Measurements from ENCODE around the gene TSEN34. TPM values are rescaled to one million over a fixed set of nuclear protein-coding genes. Genes with fewer than 3 reads are reported as not detected.

The TSEN34 gene
- total RNA-seq, 1 donor from 2014 or later: 54.9 TPM

Other genes with a start within 250 kb of the TSEN34 start
- 0.32 TPM for gene CACNG8, start 228.4 kb upstream of the TSEN34 start, total RNA-seq
- gene CACNG6, start 199.7 kb upstream of the TSEN34 start, total RNA-seq: not detected
- not detected for gene VSTM1, start 127.4 kb upstream of the TSEN34 start, total RNA-seq
- gene TARM1, start 109.9 kb upstream of the TSEN34 start, total RNA-seq: not detected
- 13.6 TPM for gene OSCAR, start 90.5 kb upstream of the TSEN34 start, total RNA-seq
- gene NDUFA3, start 88.5 kb upstream of the TSEN34 start, total RNA-seq: 12.5 TPM
- 10.6 TPM for gene TFPT, start 75.7 kb upstream of the TSEN34 start, total RNA-seq
- 84.1 TPM for gene PRPF31, start 75.6 kb upstream of the TSEN34 start, total RNA-seq
- gene CNOT3, start 53.5 kb upstream of the TSEN34 start, total RNA-seq: 69.1 TPM
- gene LENG1, start 31.6 kb upstream of the TSEN34 start, total RNA-seq: 2.7 TPM
- gene TMC4, start 18.1 kb upstream of the TSEN34 start, total RNA-seq: 7.1 TPM
- 56.1 TPM for gene MBOAT7, start 1.7 kb upstream of the TSEN34 start, total RNA-seq
- gene RPS9, start 9.6 kb downstream of the TSEN34 start, total RNA-seq: 2,061 TPM
- 38.2 TPM for gene LILRB3, start 31.7 kb downstream of the TSEN34 start, total RNA-seq
- gene LILRA6, start 51.5 kb downstream of the TSEN34 start, total RNA-seq: 25.1 TPM
- 38.2 TPM for gene LILRB5, start 66.0 kb downstream of the TSEN34 start, total RNA-seq
- 0.11 TPM for gene LILRB2, start 89.8 kb downstream of the TSEN34 start, total RNA-seq
- gene LILRA5, start 121.9 kb downstream of the TSEN34 start, total RNA-seq: not detected
- gene LILRA4, start 147.9 kb downstream of the TSEN34 start, total RNA-seq: not detected
- gene LAIR1, start 173.6 kb downstream of the TSEN34 start, total RNA-seq: 11.1 TPM
- 58.4 TPM for gene TTYH1, start 224.2 kb downstream of the TSEN34 start, total RNA-seq

Measured in ascending aorta (tissue), 1 donor.